HepG2 (cell line): Measurements from ENCODE around the gene TAGLN2.

Source experiments
- ZNF34 ChIP-seq: sonication (generic); formaldehyde crosslinking; IDR thresholded peaks from 2 replicates; pipeline ENCODE4 v1.4.0; 2020; ENCODE audit warnings: mild to moderate bottlenecking, missing genetic modification reagents, borderline replicate concordance
- ZZZ3 ChIP-seq: sonication (generic); formaldehyde crosslinking; IDR thresholded peaks from 2 replicates; pipeline ENCODE4 v1.4.0; 2020; ENCODE audit warnings: missing genetic modification reagents, mild to moderate bottlenecking, borderline replicate concordance
- TF ChIP-seq, protein P1 (sequence below): sonication (generic); formaldehyde crosslinking; IDR thresholded peaks from 2 replicates; pipeline ENCODE4 v1.5.0; 2020; ENCODE audit warnings: mild to moderate bottlenecking, missing genetic modification reagents, moderate library complexity

DNA sequence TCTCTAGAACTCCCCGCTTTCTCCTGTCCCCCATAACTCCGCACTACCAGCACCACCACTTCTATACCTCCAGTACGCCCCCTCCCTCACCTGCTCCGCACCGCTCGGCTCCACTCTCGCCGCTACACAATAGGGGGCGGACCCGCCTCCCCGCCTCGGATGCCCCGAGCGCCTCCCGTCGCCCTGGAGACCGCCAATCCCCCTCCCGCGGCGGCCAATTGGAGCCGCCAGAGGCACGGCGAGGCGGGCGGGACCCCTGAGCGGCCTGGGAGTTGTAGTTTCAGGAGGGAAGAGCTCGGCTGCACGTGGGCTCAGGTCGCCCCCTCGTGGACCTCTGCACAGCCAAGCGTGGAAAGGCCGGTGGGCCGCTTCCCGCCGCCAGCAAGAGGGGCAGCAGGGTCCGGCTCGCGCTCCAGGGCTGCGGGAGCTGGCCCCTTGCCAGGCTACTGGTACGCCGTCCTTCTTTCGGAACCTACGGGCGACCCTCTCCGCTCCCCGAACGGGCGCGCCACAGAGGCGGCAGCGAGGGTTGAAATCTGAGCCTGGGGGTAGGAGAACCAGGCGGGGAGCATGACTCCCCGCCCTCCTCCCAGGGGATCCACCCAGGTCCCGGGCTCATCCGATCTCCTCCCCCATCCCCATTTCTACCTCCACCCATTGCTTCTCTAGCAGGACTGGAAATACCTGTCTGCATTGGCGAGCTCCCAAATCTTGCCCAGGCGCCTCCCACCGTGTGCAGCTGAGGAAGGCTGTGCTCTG lies 20.4 kb upstream of the TAGLN2 start, which contains the start of gene IGSF9:
- TF ChIP-seq ZNF34 (no peak), ZZZ3 (no peak)
- TF ChIP-seq, protein P1, sequence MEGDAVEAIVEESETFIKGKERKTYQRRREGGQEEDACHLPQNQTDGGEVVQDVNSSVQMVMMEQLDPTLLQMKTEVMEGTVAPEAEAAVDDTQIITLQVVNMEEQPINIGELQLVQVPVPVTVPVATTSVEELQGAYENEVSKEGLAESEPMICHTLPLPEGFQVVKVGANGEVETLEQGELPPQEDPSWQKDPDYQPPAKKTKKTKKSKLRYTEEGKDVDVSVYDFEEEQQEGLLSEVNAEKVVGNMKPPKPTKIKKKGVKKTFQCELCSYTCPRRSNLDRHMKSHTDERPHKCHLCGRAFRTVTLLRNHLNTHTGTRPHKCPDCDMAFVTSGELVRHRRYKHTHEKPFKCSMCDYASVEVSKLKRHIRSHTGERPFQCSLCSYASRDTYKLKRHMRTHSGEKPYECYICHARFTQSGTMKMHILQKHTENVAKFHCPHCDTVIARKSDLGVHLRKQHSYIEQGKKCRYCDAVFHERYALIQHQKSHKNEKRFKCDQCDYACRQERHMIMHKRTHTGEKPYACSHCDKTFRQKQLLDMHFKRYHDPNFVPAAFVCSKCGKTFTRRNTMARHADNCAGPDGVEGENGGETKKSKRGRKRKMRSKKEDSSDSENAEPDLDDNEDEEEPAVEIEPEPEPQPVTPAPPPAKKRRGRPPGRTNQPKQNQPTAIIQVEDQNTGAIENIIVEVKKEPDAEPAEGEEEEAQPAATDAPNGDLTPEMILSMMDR, result peak; percentile 76
